GM21390 (cell line): Measurements from ENCODE around the gene DHRS2.
A peak's percentile ranks its signal among the peaks of the same experiment; 100 is the strongest.

ENCODE experiments used
- ATAC-seq: cut with Tn5 transposase; IDR thresholded peaks from one replicate; pipeline ENCODE4 v1.9.1; 2021; ENCODE audit not compliant: unreplicated experiment

Gene DHRS2

GRCh38 chr14:23612354-23612732, 23.8 kb upstream of the DHRS2 start:
- ATAC-seq: no peak

DNA sequence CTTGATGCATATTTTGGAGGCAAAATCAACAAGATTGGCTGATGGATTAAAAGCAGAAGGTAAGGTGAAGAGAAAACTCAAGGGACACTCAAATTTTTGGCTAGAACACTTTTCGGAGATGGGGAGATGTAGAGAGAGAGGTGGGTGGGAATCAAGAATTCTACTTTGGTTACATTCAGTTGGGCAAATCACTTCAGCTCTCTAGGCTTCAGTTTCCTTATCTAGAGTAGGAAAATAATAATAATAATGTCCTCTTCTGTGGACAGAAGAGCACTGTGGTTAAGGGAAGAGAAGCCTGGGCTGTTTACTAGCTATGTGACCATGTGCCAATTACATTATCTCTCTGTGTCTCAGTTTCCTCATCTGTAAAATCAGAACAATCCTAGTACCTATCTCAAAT, 23.4 kb upstream of the DHRS2 start:
- ATAC-seq: no peak

GRCh38 chr14:23613242-23614070, 22.7 kb upstream of the DHRS2 start:
- no peak for ATAC-seq

- ATAC-seq: no peak
These were observed 21.8 kb upstream of the DHRS2 start for GRCh38 chr14:23614395-23614828.

- no peak for ATAC-seq
These were observed 20.3 kb upstream of the DHRS2 start for GRCh38 chr14:23615856-23616255.

- ATAC-seq: no peak
These were observed 18.6 kb upstream of the DHRS2 start for GRCh38 chr14:23617539-23617938.

DNA sequence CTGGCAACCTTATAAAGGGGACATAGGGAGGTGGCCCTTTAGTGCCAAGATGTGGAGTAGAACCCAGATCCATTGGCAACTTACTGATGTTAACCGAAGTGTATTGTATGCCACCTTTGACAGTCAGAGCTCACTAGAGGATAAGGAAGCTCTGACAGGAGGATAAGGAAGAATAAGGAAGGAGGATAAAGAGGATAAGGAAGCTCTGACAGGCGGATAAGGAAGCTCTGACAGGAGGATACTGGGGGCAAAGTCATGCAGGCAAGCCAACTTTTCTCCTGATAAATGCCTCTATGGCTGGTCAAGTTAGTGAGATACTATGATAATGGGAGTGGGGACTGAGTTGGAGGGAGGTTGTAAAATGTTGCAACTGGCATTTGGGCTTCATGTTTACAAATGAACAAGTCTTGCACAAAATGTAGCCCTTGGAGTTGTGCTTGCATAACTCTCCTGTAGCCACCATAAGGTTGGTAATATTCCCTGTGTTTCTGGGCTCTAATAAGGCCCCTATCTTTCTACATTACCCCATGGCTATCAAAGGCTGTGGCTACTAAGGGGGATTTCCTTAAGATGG, 17.7 kb upstream of the DHRS2 start:
- ATAC-seq: no peak

DNA sequence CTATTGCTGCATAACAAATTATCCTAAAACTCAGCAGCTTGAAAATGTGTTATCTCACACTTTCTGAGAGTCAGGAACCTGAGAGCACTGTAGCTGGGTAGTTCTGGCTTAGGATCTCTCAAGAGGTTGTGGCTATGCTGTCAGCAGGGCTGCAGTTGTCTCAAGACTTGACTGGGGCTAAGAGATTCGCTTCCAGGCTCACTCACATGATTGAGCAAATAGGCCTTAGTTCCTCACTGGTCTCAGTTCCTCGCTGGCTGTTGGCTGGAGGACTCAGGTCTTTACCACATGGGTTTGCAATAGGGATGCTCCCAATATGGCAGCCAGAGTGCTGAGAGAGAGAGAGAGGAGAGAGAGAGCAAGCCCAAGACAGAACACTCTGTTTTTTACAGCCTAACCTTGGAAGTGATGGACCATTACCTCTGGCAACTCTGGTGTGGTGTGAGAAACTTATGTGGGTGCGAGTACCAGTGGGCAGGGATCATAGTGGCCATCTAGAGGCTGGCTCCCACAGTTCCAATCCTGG, 15.9 kb upstream of the DHRS2 start:
- no peak for ATAC-seq

- no peak for ATAC-seq
These were observed 14.8 kb upstream of the DHRS2 start for GRCh38 chr14:23621204-23621931.

- no peak for ATAC-seq
These were observed 14.0 kb upstream of the DHRS2 start for GRCh38 chr14:23621932-23622730.

DNA sequence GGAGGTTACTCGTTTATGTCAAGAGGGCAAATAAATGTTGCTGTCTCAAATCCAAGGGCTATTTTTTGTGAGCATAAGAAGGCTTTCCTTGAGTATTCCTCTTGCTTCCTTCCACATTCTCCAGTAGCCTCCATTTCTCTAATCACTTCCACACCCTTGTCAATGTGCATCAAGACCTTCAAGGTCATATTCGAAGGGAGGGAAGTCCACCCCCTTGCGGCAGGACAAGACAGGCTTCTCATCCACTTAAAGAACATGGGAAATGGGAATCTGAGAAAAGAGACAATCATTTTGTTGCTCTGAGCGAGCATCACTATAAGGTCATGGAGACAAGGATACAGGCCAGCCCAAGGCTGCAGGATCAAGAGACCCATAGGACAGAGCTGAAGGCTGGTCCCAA, 13.2 kb upstream of the DHRS2 start:
- no peak for ATAC-seq

- ATAC-seq: no peak
These were observed 12.2 kb upstream of the DHRS2 start for GRCh38 chr14:23623962-23624361.

GRCh38 chr14:23624830-23625404, 11.2 kb upstream of the DHRS2 start:
- no peak for ATAC-seq

GRCh38 chr14:23626946-23627345, 9.2 kb upstream of the DHRS2 start:
- no peak for ATAC-seq

DNA sequence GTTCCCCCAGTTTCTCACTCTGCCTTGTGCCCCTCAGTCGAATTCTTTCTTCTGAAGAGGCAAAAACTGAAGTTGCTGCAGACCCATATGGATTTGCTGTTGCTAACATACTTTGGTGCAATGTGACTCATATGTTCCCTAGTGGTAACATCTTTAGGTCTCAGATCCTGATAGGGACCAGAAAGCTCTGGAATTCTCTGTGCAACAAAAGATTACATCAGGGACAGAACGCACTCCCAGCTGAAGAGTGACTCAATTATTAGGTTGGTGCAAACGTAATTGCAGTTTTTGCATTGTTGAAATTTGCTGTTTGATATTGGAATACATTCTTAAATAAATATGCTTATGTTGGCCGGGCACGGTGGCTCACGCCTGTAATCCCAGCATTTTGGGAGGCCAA, 8.2 kb upstream of the DHRS2 start:
- no peak for ATAC-seq

DNA sequence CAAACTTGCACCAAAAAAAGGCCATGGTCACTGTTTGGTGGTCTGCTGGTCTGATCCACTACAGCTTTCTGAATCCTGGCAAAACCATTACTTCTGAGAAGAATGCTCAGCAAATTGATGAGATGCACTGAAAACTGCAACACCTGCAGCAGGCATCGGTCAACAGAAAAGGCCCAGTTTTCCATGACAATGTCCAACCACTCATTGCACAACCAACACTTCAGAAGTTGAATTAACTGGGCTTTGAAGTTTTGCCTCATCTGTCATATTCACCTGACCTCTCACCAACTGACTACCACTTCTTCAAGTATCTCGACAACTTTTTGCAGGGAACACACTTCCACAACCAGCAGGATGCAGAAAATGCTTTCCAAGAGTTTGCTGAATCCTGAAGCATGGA, 7.0 kb upstream of the DHRS2 start:
- no peak for ATAC-seq

- no peak for ATAC-seq
These were observed 6.2 kb upstream of the DHRS2 start for GRCh38 chr14:23629832-23630396.

DNA sequence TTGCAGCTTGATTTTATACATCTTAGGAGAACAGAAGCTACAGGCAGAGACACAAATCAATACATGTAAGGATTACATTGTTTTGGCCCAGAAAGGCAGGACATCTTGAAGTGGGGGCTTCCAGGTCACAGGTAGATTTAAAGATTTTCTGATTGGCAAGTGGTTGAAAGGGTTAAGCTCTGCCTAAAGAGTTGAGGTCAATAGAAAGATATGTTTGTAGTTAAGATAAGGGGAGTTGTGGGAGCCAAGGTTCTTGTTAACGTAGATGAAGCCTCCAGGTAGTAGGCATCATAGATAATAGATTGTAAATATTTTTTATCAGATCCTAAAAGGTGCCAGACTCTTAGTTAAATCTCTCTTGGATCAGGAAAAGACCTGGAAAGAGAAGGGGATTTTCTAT, 5.5 kb upstream of the DHRS2 start:
- ATAC-seq: no peak

GRCh38 chr14:23631234-23631633, 4.9 kb upstream of the DHRS2 start:
- no peak for ATAC-seq

- ATAC-seq: peak; percentile 73
These were observed 4.3 kb upstream of the DHRS2 start for GRCh38 chr14:23631702-23632460.
